EL (cell line): ENCODE results near the gene EIF2B2.

Source experiments
- DNase-seq: peaks from one replicate; pipeline ENCODE4 v3.0.0-alpha.2; 2016

The EIF2B2 gene

GRCh38 chr14:75046899-75047298 lies 44.2 kb downstream of the EIF2B2 start:
- peak; percentile 48 for DNase-seq

GRCh38 chr14:75047506-75047905 lies 44.8 kb downstream of the EIF2B2 start:
- no peak for DNase-seq

- no peak for DNase-seq
Measured at GRCh38 chr14:75048101-75048500, 45.4 kb downstream of the EIF2B2 start.

GRCh38 chr14:75049136-75049535 lies 46.4 kb downstream of the EIF2B2 start:
- DNase-seq, result no peak

GRCh38 chr14:75049731-75050201 lies 47.0 kb downstream of the EIF2B2 start:
- DNase-seq, result no peak

GRCh38 chr14:75050852-75051555 lies 48.3 kb downstream of the EIF2B2 start, which contains the start of gene MLH3:
Gene MLH3, minus strand, starts transcription at chr14:75051467. Its CDS starts 1,812 bp downstream, at chr14:75049655.
- DNase-seq, result peak; percentile 79

- no peak for DNase-seq
Measured at GRCh38 chr14:75051556-75051899, 48.8 kb downstream of the EIF2B2 start.

GRCh38 chr14:75053396-75054291 lies 50.9 kb downstream of the EIF2B2 start:
- peak; percentile 35 for DNase-seq

- DNase-seq, result no peak
Measured at GRCh38 chr14:75054421-75054820, 51.7 kb downstream of the EIF2B2 start.

GRCh38 chr14:75059642-75060041 lies 56.9 kb downstream of the EIF2B2 start:
- peak; percentile 83 for DNase-seq

GRCh38 chr14:75060420-75060819 lies 57.7 kb downstream of the EIF2B2 start:
- DNase-seq, result no peak
